Choroid plexus epithelial cell (primary cell): ENCODE results near the gene RFXANK.
"Not testable (repeated sequence)": the region's sequence is repeated elsewhere in the genome, so short reads cannot be mapped to it uniquely, and the experiment has no call there.

Source experiments
- DNase-seq: peaks from one replicate; pipeline ENCODE4 v3.0.0-alpha.2; 2010; ENCODE audit warnings: low read depth
- H3K4me3 ChIP-seq: 2 replicates; pipeline ENCODE4 v1.5.1; 2011; ENCODE audit warnings: low read depth, mild to moderate bottlenecking, control low read depth, low read length, moderate library complexity
- CTCF ChIP-seq: conservative IDR thresholded peaks from 2 replicates; pipeline ENCODE4 v1.5.1; 2011; ENCODE audit warnings: low read depth, mild to moderate bottlenecking, control low read depth, inconsistent platforms, low read length, moderate library complexity

Gene RFXANK

GRCh38 chr19:19192078-19192882 is at the start of gene RFXANK, which contains the start of gene BORCS8:
Gene RFXANK (plus strand): TSS chr19:19192258. CDS start chr19:19193947, 1,689 bp downstream.
Gene BORCS8 (minus strand): TSS chr19:19192152. CDS start chr19:19192117, 35 bp downstream.
- no peak for TF ChIP-seq CTCF
- peak within 1 kb of the TSS; percentile 99 for H3K4me3 ChIP-seq

GRCh38 chr19:19142347-19142746 is 49.7 kb upstream of the RFXANK start:
- no peak overlapping the region for H3K4me3 ChIP-seq
- DNase-seq, result no peak
- TF ChIP-seq CTCF, result no peak

More at GRCh38 chr19:19192078-19192882, at the start of gene RFXANK, which contains the start of gene BORCS8:
- peak; percentile 99 for DNase-seq

- no peak overlapping the region for H3K4me3 ChIP-seq
- DNase-seq, result no peak
These were observed 46.8 kb upstream of the RFXANK start for GRCh38 chr19:19145281-19145680.

GRCh38 chr19:19145684-19146608 is 46.1 kb upstream of the RFXANK start:
- peak overlapping the region; percentile 30 for H3K4me3 ChIP-seq
- peak; percentile 62 for DNase-seq
- peak; percentile 91 for TF ChIP-seq CTCF

More at GRCh38 chr19:19145281-19145680, 46.8 kb upstream of the RFXANK start:
- no peak for TF ChIP-seq CTCF

GRCh38 chr19:19146865-19147264 is 45.2 kb upstream of the RFXANK start:
- TF ChIP-seq CTCF, result no peak
- no peak for DNase-seq
- no peak overlapping the region for H3K4me3 ChIP-seq

GRCh38 chr19:19147344-19147743 is 44.7 kb upstream of the RFXANK start:
- TF ChIP-seq CTCF, result no peak
- no peak overlapping the region for H3K4me3 ChIP-seq
- DNase-seq, result no peak

- DNase-seq, H3K4me3 ChIP-seq: not testable (repeated sequence)
These were observed 43.6 kb upstream of the RFXANK start for GRCh38 chr19:19148504-19148903.
